GM19240 (cell line): ENCODE data around the gene TXNRD2.

Source experiments
- DNase-seq: peaks from one replicate; pipeline ENCODE4 v3.0.0; 2011; ENCODE audit warnings: low spot score; ENCODE audit not compliant: insufficient read length

TXNRD2 gene

GRCh38 chr22:19876941-19877625 lies 64.5 kb downstream of the TXNRD2 start:
- no peak for DNase-seq

GRCh38 chr22:19876314-19876940 lies 65.2 kb downstream of the TXNRD2 start:
- DNase-seq: no peak

DNA sequence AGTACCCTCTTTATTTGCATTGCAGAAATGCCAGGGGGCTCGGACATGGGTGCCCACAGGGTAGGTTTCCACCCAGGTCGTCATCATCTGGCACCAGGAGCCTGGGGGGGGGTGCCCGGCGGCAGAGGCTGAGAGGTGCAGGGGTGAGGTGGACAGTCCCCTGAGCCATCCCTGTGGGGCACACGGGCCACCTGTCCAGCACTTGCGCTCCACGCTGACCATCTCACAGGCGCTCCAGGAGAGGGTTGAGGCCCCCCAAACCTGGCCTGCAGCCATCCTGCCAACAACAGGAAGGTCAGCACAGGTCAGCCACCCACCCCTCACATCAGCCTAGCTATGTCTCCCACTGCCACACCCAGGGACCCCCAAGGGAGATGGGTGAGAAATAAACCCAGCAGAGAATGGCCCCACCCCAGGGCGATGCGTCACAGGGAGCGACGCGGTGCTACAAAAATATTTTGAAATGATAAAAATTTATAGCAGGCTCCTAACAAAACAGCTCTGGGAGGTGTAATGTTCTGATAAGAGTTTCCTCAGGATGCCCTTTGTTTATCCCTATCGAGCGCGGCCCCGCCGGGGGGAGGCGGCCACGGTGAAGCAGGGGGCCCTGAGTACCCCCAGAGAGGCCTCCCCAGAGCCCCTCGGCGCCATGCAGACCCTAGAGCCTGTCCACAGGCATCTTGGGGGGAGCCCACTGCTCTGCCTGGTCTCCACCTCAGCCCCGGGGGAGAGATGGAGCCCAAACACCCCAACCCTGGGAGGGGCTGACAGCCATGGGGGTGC lies 65.9 kb downstream of the TXNRD2 start:
- no peak for DNase-seq

- no peak for DNase-seq
Observed at GRCh38 chr22:19875061-19875530, 66.5 kb downstream of the TXNRD2 start.

- DNase-seq: no peak
Observed at GRCh38 chr22:19874307-19875060, 67.1 kb downstream of the TXNRD2 start.

DNA sequence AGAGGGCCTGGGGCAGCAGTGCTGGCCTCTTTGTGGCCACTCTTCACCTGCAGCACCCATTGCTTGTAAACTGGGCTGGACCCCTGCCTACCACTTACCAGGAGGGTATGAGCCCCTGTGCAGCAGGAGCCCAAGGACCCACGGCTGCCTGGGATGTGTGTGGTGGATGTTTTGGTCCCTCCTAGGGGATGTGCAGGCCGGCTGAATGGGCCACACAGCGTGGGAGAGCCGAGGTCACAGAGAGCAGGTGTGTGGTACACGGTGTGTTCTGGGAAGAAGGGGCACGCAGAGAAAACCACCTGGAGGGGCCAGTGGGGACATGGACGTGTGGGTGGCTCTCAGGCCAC lies 67.7 kb downstream of the TXNRD2 start:
- DNase-seq: no peak

DNA sequence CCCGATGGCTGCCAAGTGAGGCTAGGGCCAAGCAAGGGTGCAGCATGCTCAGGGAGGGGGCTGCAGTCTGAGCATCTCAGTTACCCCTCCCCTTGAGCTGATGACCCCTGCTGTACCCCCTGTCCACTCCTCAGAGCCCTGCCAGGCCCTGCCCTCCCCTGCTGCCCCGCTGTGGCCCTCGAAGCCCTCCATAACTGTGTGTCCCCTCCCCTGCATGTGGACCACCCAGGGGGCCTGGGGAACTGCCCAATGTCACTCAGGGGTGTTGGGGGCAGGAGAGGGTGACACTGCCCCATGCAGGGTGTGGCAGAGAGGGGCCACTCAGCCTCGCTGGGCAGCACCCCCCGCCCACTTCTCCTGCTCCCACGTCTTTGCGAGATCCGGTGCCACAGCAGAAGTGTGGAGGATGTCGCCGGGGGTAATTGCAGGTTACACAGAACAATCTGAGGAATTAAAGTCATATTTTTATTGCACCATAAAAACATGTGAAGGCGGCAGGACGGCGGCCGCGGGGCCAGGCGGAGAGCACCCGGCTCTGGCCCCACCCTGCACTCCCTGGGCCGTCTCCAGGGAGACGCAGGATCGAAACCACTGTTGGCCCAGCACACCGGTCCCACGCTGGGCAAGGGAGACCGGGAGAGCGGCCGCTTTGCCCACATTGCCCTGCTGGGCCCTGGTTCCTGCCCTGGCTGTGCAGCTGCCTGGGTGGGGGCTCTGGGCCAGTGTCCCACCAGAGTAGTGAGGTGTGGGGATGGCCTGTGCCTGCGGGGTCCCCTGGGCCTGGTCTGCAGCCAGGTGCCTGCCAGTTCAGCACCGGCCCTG lies 68.3 kb downstream of the TXNRD2 start:
- no peak for DNase-seq

DNA sequence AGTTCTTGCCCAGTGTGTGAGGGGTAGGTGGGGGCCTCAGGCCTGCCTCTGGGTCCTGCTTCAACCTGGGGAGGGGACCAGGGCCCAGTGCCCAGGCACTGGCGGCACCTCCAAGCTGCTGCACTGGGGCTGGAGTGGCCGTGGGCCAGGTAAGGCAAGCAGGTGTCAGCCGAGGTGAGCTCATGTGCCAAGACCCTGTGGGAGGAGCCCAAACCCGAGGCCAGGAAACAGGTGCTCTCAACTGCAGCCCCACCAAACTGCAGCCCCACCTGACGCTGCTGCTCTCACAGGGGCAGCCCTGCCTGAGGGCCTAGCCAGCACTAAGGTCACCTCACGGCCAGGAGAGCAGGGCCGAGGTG lies 68.9 kb downstream of the TXNRD2 start:
- DNase-seq: no peak

DNA sequence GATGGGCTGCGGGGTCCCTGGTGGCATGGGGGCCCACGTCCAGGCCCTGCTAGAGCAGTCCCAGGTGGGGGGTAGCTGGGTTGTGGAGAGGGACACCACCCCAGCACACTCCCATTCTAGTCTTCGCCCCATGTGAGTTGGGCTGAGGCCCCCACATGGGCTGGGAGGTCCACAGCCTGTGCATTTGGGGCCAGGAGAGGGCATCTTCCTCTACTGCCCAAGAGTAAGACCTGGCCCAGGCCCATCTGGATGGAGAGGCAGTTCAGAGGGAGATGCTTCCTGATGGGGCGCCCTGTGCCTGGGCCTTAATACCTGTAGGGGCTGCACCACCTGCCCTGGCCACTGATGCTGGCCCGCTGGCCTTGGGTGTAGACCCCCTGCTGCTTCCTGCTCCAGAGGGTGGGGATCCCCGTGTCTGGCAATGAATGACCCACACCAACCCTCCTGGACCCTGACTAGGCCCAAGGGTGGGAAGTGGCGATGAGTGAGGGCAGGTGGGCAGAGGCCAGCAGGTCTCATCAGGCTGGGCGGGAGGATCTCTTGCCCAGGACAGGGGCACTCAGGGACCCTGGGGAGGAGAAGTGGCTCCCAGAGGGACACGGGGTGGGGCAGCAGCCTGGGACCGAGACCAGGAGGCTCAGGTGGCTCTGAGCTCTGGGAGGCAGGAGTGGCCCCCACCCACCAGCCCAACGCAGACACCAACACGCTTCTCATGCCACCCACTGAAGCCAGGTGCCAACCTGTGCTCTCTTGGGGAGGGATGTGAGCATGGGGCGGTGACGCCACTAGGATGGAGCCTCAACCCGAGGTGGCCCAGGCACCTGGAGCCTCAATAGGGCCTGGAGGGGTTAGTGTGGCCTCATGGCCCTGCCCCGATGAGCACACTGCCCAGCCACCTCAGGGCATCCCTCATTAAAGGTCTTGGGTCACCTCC lies 69.5 kb downstream of the TXNRD2 start:
- DNase-seq: no peak

DNA sequence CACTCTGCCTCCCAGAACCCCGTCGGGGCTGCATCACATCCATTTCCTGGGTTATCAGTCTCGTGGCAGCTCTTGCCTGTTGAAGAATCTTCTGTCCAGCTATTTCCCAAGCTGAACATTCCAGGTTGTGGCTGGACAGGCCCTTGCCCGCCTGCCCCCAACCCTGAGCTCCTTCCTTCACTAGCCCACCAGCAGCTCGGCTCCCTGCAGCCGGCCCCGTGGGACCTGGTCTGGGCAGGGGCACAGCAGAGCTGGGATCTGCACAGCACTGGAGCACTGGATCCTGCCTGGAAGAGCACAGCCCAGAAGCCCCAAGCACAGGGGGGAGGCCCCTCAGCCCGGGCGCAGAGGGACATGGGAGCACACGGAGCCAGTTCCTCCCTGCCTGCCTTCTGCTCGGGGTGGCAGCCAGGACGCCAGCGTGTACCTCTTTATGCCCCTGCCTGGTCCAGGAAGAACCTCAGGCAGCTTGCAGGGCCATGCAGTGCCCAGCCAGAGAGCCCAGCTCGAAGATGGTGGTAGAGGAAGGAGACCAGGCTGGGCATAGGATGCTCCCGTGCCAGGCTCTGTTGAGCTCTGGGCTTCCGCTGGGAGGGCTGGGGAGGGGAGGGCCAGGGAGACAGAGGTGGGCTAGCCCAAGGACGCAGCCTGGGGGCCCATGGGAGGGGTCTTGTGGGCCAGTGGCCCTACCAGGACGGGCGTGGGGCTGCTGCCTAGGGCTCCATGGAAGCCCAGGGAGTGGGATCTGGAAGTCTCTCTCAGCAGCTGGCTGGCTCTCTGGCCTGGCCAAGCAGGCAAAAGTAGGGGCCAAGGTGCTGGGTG lies 70.4 kb downstream of the TXNRD2 start:
- DNase-seq: no peak

DNA sequence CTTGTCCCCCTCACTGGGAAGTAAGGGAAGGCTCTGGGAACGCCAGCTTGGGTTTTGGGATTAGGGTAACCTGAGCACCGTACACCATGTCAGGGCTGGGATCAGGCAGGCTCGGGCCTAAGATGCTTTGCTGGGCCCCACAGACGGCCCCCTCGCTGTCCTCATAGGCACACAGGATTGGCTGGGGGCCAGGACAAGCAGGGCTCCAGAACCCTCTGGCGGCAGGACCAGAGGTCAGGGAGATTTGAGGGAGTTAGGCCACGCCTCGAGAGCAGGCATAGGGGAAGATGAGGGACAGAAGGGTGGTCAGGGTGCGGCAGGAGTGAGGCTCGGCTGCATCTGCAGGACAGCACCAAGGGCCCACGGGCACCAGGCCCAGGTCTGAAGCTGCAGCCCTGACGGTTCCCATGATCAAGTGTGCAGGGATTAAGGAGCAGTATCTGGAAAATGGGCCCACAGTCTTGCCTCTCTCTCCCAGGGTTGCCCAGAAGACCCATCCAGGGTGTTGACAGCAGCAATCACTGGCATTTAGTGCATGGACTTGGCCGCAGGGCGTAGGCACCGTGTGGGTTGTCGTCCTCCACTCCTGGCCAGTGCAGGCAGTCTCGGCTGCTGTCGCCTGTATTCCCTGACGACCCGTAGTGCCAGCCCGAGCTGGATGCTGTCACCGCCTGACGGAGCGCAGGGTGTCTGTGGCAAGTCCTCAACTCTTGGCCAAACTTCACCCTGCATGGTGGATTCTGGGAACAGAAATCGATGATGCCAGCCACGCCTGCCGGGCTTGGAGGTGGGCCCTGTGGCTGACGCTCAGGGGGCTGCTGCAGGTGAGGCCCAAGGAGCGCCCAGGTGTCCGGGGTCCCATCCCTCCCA lies 71.2 kb downstream of the TXNRD2 start:
- DNase-seq: no peak

GRCh38 chr22:19869497-19870152 lies 72.0 kb downstream of the TXNRD2 start:
- DNase-seq: no peak

DNA sequence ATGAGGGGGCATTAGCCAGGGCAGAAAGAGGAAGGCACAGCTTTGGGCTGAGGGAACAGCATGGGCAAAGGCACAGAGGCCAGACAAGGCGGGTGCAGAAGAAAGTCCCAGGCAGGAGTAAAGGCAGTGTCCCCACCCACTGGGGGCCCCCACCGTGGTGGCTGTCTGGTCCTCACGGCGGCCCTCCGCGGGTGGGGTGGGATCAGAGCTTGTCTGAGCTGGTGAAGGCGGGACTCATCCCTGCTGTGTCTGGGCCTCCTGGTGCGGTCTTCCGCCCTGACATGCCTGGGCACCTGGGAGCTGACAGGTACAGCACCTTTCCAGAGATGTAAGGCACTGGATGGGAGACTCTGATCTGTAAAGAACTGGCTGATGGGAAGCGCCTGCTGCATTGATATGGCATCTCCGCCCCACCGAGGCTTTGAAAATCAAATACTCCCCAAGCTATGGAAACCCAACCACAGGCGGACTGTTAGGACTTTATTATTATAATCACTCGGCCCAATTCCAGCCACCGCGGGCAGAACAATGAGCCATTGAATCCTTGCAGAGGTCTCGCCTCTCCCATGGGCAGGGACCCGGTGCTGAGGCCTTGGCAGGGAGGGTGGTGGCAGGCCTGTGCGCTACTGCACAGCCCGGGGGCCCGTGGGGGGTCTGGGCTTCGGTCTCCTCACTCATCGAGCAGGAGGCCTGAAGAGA lies 72.7 kb downstream of the TXNRD2 start:
- no peak for DNase-seq

- DNase-seq: no peak
Observed at GRCh38 chr22:19868333-19868732, 73.3 kb downstream of the TXNRD2 start.

DNA sequence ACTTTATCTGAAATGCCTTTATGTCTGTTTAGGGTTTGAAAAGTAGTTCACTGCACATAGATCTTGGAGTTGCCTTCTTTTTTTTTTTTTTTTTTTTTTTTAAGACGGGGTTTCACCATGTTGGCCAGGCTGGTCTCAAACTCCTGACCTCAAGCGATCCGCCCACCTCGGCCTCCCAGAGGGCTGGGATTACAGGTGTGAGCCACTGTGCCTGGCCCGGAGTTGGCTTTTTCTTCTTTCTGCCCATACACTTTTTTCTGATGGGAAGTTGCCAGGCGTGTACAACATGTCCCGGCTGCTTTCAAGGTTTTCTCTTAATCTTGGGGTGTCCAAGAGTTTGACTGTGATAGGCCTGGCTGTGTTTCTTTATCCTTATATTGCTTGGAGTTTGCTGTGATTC lies 74.0 kb downstream of the TXNRD2 start:
- no peak for DNase-seq

GRCh38 chr22:19866665-19867009 lies 75.0 kb downstream of the TXNRD2 start:
- DNase-seq: no peak
